ENCODE data around the gene BBS7.

BBS7 gene

DNA sequence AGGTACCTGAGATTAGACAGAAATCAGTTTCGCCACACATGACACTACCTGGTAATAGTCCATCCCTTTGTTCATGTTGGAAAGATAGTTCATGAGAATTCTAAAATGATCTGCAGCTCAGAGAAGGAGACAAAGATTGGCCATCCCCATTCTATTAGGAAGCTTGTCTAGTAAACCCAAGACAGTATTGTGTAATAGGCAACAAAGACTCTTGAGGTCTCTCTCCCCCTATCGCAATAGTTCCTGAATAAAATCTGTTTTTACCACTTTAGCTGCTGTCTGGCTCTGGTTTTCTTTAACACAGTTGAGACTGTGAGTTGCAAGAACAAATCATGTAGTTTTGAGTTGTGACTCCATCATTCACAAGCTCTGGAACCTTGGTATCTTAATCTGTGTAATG, 14.8 kb upstream of the BBS7 start:
- TF ChIP-seq, protein P1, sequence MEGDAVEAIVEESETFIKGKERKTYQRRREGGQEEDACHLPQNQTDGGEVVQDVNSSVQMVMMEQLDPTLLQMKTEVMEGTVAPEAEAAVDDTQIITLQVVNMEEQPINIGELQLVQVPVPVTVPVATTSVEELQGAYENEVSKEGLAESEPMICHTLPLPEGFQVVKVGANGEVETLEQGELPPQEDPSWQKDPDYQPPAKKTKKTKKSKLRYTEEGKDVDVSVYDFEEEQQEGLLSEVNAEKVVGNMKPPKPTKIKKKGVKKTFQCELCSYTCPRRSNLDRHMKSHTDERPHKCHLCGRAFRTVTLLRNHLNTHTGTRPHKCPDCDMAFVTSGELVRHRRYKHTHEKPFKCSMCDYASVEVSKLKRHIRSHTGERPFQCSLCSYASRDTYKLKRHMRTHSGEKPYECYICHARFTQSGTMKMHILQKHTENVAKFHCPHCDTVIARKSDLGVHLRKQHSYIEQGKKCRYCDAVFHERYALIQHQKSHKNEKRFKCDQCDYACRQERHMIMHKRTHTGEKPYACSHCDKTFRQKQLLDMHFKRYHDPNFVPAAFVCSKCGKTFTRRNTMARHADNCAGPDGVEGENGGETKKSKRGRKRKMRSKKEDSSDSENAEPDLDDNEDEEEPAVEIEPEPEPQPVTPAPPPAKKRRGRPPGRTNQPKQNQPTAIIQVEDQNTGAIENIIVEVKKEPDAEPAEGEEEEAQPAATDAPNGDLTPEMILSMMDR (IDR thresholded peaks at IDR 0.05; ENCODE audit: insufficient read depth, low read depth, low read length, missing control alignments): no peak
- no peak for DNase-seq (ENCODE audit: low read depth)
- H3K4me3 ChIP-seq (ENCODE audit: low read depth, low read length): no peak overlapping the region

DNA sequence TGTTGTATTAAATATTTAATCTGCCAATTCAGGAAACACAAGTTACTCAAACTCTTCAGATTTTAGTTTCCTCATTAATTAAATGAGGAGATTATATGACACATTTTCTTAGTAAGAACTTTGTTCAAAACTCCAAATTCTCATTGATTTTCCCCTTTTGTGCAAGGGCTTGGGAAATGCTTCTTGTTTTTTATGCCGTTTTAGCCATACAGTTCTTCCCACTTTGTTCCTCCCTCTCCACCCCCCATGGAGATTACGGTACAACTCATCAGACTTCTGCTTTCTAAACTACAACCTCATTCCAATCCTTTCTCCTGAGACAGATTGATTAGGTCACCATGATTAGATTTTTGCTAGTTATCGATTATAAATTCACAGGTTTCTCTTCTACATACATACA, 10.9 kb upstream of the BBS7 start:
- TF ChIP-seq, protein P1 (IDR thresholded peaks at IDR 0.05; ENCODE audit: insufficient read depth, low read depth, low read length, missing control alignments): no peak
- no peak for DNase-seq (ENCODE audit: low read depth)
- H3K4me3 ChIP-seq (ENCODE audit: low read depth, low read length): no peak overlapping the region

DNA sequence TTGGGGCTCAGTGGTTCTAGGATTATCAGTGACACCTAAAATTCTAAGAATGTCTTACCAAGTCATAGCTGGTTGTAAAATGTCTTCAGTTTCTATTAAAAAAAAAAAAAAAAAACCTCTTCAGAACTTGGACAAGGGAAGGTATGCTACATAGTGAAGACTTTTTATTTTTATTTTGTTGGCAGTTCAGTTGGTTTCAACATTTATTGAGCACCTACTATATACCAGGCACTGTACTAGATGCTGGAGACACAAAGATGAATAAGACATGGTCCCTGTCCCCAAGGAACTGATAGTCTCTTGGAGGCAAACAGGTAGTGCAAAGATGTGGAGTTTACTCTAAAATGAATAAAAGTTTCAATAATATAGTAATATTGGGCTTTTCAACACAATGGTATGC, 8.9 kb upstream of the BBS7 start:
- TF ChIP-seq, protein P1 (IDR thresholded peaks at IDR 0.05; ENCODE audit: insufficient read depth, low read depth, low read length, missing control alignments): no peak
- DNase-seq (ENCODE audit: low read depth): no peak
- no peak overlapping the region for H3K4me3 ChIP-seq (ENCODE audit: low read depth, low read length)

DNA sequence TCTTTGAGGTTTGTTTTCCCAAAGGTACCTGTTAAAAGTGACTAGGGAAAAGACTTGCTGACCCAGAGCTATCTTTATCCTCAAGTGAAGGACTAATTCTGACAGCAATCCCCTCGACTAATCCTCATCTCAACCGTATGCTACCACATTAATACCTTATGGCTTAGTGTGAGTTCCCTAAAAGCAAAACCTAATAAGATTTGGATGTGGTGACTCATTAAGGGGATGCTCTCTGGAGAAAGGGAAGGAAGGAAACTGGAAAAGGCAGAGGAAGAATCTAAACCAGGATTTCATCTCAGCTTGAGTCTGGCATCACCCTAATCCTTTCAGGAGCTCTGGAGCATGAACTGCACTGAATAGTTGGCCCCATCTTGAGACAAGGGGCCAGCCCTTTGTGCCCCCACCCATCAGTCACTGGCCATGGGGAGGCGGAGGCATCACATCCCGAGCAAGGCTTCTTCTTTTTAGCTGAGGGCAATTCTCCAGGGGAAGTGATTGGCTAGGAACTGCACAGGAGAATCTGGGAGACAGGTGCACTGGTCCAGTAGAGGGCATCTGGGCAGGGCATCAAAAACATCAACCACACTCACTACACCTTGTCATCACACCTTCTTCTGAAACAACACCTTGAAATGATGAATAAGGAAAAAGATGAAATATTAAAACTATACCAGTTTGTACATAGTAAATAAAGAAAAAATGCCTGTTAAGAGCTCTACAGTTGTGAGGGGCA, 6.9 kb upstream of the BBS7 start:
- no peak for DNase-seq (ENCODE audit: low read depth)
- no peak overlapping the region for H3K4me3 ChIP-seq (ENCODE audit: low read depth, low read length)
- TF ChIP-seq, protein P1 (IDR thresholded peaks at IDR 0.05; ENCODE audit: insufficient read depth, low read depth, low read length, missing control alignments): no peak

DNA sequence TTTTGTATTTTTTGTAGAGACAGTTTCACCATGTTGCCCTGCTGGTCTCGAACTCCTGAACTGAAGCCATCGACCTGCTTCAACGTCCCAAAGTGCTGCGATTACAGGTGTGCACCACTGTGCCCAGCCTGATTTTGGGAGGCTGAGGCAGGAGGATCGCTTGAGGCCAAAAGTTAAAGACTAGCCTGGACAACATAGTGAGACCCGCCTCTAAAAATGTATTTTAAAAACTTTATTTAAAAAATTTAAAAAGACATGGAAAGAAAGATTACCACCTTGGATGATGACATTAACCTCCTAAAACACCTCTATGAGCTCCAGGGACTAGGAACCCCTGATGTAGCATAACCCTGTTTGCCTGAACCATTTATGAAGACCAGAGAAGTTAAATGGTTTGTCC, 5.8 kb upstream of the BBS7 start:
- no peak overlapping the region for H3K4me3 ChIP-seq (ENCODE audit: low read depth, low read length)
- TF ChIP-seq, protein P1 (IDR thresholded peaks at IDR 0.05; ENCODE audit: insufficient read depth, low read depth, low read length, missing control alignments): no peak
- DNase-seq (ENCODE audit: low read depth): no peak

DNA sequence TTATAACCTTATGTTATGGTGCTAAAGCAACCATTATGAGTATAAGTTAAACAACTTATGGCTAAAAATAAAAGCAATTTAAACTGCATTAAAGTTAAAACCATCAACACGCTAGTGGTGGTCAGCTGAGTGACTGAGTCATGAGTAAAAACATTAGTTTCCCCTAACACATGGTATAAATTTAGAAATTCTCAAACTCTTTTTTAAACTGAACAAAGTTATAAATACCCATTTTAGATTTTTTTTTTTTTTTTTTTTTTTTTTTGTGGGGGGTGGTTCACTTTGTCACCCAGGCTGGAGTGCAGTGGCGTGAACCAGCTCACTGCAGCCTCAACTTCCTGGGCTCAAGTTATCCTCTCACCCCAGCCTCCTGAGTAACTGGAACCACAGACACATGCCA, 5.4 kb upstream of the BBS7 start:
- TF ChIP-seq, protein P1 (IDR thresholded peaks at IDR 0.05; ENCODE audit: insufficient read depth, low read depth, low read length, missing control alignments): no peak
- no peak overlapping the region for H3K4me3 ChIP-seq (ENCODE audit: low read depth, low read length)
- no peak for DNase-seq (ENCODE audit: low read depth)

DNA sequence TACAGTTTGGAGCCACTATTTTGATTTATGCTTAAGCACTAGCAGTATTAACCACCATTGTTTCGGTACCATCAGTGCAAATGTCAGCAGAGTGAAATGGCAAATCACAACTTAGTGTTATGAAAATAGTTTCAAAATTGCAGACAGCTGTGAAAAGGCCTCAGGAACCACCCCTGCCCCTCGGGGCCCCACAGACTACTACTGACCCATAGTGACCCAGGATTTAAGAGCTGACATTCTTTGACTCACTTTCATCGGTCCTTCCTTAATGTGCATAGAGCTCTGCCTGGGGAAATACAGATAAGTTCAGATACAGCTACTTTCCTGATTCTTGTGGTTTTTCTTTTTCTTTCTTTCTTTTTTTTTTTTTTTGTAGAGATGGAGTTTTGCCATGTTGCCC, 3.3 kb upstream of the BBS7 start:
- no peak overlapping the region for H3K4me3 ChIP-seq (ENCODE audit: low read depth, low read length)
- DNase-seq (ENCODE audit: low read depth): peak; percentile 76
- TF ChIP-seq, protein P1 (IDR thresholded peaks at IDR 0.05; ENCODE audit: insufficient read depth, low read depth, low read length, missing control alignments): no peak
